Measurements from ENCODE around the gene ARL15. TPM values are rescaled to one million over a fixed set of nuclear protein-coding genes. Genes with fewer than 3 reads are reported as not detected.
A peak's percentile ranks its signal among the peaks of the same experiment; 100 is the strongest.

The ARL15 gene
- polyA plus RNA-seq, 6 donors from 2014 or later: 16.1 to 27.1 (median 21.2) TPM

- Mint-ChIP-seq H3K27ac (no peak overlapping the region), H3K4me3 (no peak overlapping the region), H3K4me1 (no peaks in the 10 kb centered on the region), H3K27me3 (peaks cover 25 to 43% (median 34%) of the 10 kb centered on the region in 3 donors), H3K36me3 (no peaks in the 10 kb centered on the region), H3K9me3 (no peaks in the 10 kb centered on the region)
- ATAC-seq (ENCODE audit: low read depth in 2 of 2) (no peak), DNase-seq (no peak)
Measured at GRCh38 chr5:54325610-54326311, 15.4 kb upstream of the ARL15 start.

- H3K9me3 Mint-ChIP-seq: no peaks in the 10 kb centered on the region
- peaks cover 28 to 48% (median 38%) of the 10 kb centered on the region in 3 donors for H3K27me3 Mint-ChIP-seq
- H3K36me3 Mint-ChIP-seq: no peaks in the 10 kb centered on the region
Measured at GRCh38 chr5:54325272-54325609, 14.9 kb upstream of the ARL15 start.

DNA sequence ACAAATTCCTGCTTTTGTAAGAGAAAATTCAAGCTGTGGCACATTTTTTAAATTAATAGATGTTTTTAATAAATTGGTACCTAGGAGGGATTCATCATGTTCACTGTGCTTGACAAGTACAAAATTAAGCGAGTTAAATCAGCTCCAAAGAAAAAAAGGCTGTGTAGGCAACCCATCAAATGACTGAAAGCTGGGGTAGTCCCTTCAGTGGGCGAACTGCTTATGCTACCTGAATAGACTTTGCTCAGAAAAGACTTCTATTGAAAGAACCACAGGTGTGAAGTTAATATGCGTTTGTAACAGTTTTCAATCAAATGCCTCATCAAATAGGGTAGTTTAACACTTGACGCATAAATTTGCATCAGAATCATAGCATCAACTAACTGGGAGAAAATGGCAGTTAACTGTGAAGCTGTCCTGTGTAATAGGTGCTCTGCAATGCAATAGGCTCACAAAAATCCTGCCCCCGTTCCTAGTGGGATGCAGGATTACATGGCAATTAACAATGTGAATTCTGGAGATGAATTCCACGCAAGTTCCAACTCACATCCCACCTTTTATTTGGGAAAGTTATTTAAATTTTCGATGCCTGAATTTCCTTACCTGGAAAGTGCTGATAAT is 14.4 kb upstream of the ARL15 start:
- Mint-ChIP-seq H3K27me3 (peaks cover 32 to 49% (median 41%) of the 10 kb centered on the region in 3 donors), H3K27ac (no peak overlapping the region), H3K9me3 (no peaks in the 10 kb centered on the region), H3K36me3 (no peaks in the 10 kb centered on the region), H3K4me1 (no peaks in the 10 kb centered on the region), H3K4me3 (no peak overlapping the region)
- no peak for DNase-seq
- no peak for ATAC-seq (ENCODE audit: low read depth in 2 of 2)

More at GRCh38 chr5:54325272-54325609, 14.9 kb upstream of the ARL15 start:
- ATAC-seq (ENCODE audit: low read depth in 2 of 2) (no peak), DNase-seq (no peak)
- Mint-ChIP-seq H3K4me3 (no peak overlapping the region), H3K27ac (no peak overlapping the region), H3K4me1 (no peaks in the 10 kb centered on the region)

DNA sequence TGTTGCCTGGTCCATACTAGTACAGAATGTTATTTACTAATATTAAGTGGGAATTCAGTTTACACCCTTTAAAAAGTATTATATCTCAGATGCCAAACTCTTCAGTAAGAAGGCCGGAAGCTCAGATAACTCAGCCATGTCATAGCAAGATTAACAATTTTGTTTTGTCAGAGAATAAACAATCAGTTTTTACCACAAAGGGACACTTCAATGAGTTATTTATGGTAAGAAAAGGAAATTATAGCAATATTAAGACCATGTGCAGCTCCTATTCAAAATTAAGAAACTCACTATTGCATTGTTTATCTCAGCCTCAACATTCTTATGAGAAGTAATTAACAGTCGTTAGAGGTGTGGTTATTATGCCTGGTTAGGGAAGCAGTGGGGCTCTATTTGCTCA is 13.1 kb upstream of the ARL15 start:
- Mint-ChIP-seq H3K4me1 (no peaks in the 10 kb centered on the region), H3K36me3 (no peaks in the 10 kb centered on the region), H3K27ac (no peak overlapping the region), H3K4me3 (no peak overlapping the region), H3K9me3 (no peaks in the 10 kb centered on the region), H3K27me3 (peaks cover 23 to 49% (median 36%) of the 10 kb centered on the region in 3 donors)
- ATAC-seq (ENCODE audit: low read depth in 2 of 2): no peak
- no peak for DNase-seq

DNA sequence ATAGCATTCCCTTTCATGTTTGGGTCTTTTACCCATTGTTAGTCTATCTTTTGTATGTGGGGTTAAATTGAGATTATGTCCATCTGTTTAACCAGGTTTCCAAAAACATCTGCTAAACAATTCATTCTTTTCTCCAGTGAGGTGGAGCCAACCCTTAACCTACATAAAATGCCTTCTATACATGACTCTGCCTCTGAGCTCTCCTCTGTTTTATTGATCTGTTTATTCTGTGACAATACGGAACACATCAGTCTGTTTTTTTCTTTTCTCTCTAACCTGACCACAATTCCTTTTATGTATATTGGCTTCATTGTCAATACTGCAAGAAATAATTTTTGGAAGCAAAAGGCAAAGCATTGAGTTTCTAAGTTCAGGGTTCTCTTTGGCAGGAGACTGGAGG is 9.9 kb upstream of the ARL15 start:
- ATAC-seq (ENCODE audit: low read depth in 2 of 2) (no peak), DNase-seq (no peak)
- Mint-ChIP-seq H3K9me3 (no peaks in the 10 kb centered on the region), H3K4me3 (no peak overlapping the region), H3K36me3 (no peaks in the 10 kb centered on the region), H3K27me3 (peaks cover 22 to 58% (median 40%) of the 10 kb centered on the region in 3 donors), H3K4me1 (no peaks in the 10 kb centered on the region), H3K27ac (no peak overlapping the region)

DNA sequence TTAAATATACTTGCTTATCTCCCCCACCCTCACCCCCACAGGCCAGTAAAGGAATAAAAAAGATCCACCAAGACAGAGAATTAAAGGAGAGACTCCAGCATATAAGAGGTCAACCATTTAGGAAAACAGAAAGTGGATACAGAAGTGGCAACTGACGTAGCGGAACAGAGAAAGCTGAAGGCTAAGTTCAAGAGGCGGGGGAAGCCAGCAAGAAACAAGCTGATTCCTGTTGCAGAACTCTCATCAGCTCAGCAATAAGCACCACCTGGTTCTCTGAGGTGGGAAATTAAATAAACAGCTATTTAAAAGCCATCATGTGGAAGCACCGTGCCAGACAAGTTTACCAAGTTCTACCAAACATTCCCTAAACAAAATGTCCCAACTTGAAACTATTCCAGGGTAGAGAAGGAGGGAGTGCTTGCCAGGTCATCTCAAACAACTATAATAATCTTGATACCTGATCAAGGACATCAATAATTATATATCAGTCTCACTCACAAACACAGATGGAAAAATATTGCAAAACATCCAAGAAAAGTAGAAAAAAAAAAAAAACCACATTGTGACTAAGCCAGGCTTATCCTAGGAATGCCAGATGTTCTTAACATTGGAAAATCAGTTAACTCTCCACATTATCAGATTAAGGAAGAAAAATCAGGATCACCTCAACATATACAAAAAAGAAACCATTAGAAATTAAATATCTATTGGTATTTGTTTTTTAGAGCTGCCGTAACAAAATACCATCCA is 7.3 kb upstream of the ARL15 start:
- no peak for DNase-seq
- Mint-ChIP-seq H3K36me3 (no peaks in the 10 kb centered on the region), H3K4me1 (no peaks in the 10 kb centered on the region), H3K27me3 (peaks cover 32 to 64% (median 53%) of the 10 kb centered on the region in 3 donors), H3K9me3 (peaks cover 0 to 1% (median 0%) of the 10 kb centered on the region in 7 donors), H3K27ac (peak overlapping the region in 1 of 6 donors; percentile 14), H3K4me3 (no peak overlapping the region)
- ATAC-seq (ENCODE audit: low read depth in 2 of 2): no peak

DNA sequence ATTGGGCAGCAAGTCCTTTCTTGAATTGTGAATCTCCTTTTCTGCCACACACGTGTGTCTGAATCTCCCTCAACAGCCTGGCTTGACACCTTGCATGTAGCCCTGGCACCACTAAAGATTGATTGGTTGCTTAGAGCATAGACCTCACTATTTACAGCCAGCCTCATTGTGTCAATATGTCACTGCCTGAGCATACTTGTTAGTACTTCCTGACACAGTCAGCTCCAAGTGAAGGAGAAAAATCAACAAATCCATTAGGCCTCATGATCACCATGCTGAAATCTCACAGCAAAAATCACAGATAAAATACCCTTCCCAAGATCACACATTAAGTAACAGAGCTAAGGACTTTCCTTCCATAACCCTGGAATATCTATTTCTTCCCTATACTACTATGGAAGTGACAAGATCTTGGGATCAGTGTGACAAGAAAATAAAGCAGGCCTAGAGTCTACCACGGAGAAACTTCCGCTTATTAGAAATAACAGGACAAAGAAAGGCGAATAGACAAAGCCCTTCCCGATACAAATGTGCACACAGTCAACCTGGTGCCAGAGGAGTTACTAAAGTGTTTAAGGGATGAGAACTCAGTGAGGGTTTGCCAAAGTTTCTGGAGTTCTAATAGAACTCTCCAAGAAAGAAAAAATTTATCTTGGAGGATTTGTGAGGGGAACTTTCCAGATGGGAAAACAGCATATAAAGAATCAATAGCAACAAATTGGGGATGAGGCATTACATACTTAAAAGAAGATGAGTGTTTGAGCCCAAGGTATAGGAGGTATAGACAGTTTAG is 5.6 kb upstream of the ARL15 start:
- DNase-seq (no peak), ATAC-seq (ENCODE audit: low read depth in 2 of 2) (no peak)
- no peaks in the 10 kb centered on the region for H3K36me3 Mint-ChIP-seq
- H3K4me3 Mint-ChIP-seq: no peak overlapping the region
- peak overlapping the region in 1 of 6 donors; percentile 38 for H3K27ac Mint-ChIP-seq
- H3K4me1 Mint-ChIP-seq: peaks cover 4 to 5% (median 5%) of the 10 kb centered on the region in 3 donors
- peaks cover 27 to 57% (median 47%) of the 10 kb centered on the region in 3 donors for H3K27me3 Mint-ChIP-seq
- H3K9me3 Mint-ChIP-seq: peaks cover 0 to 1% (median 0%) of the 10 kb centered on the region in 7 donors

- peak overlapping the region in 1 of 8 donors; percentile 96 for H3K4me3 Mint-ChIP-seq
- H3K36me3 Mint-ChIP-seq: no peaks in the 10 kb centered on the region
- no peak overlapping the region for H3K27ac Mint-ChIP-seq
- ATAC-seq (ENCODE audit: low read depth in 2 of 2): no peak
- H3K4me1 Mint-ChIP-seq: peaks cover 15 to 17% (median 16%) of the 10 kb centered on the region in 3 donors
- peaks cover 0 to 1% (median 0%) of the 10 kb centered on the region in 7 donors for H3K9me3 Mint-ChIP-seq
- H3K27me3 Mint-ChIP-seq: peaks cover 21 to 36% (median 31%) of the 10 kb centered on the region in 3 donors
- DNase-seq: no peak
Measured at GRCh38 chr5:54313311-54314270, 3.2 kb upstream of the ARL15 start.

- peaks cover 17 to 20% (median 19%) of the 10 kb centered on the region in 3 donors for H3K4me1 Mint-ChIP-seq
- ATAC-seq (ENCODE audit: low read depth in 2 of 2): no peak
- H3K36me3 Mint-ChIP-seq: no peaks in the 10 kb centered on the region
- H3K27me3 Mint-ChIP-seq: peaks cover 20 to 25% (median 24%) of the 10 kb centered on the region in 3 donors
- H3K27ac Mint-ChIP-seq: no peak overlapping the region
- DNase-seq: no peak
- H3K4me3 Mint-ChIP-seq: peak overlapping the region in 5 of 8 donors; percentile 75 to 99 (median 94)
- H3K9me3 Mint-ChIP-seq: peaks cover 0 to 1% (median 0%) of the 10 kb centered on the region in 7 donors
Measured at GRCh38 chr5:54312499-54312898, 2.1 kb upstream of the ARL15 start.

DNA sequence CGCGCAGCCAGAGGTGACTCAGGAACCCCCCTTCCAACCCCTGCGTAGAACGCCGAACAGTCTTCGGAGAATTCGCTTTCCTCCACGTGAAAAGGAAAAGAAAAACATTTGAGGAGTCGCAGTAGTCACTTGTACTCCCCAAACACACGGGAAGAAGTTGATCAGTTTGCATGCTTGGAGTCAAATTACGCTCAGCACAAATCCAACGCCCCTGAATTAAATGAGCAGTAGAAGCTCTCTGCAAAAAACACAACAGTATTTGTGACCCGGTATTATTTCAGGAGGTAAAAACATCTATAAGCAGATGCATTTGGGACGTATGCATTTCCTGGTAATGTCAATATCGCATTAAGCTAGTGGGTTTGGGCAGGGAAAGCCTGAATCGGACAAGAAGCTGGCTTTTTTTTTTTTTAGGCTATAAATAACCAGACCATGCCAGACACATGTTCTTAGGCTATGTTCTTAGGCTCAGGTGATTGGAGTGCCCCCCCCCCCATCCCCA is 854 bp upstream of the ARL15 start:
- Mint-ChIP-seq H3K36me3 (no peaks in the 10 kb centered on the region), H3K4me3 (peak overlapping the region; percentile 91 to 99 (median 96)), H3K9me3 (peaks cover 0 to 1% (median 0%) of the 10 kb centered on the region in 7 donors), H3K27ac (peak overlapping the region; percentile 82 to 98 (median 94)), H3K4me1 (peaks cover 21 to 23% (median 22%) of the 10 kb centered on the region in 3 donors), H3K27me3 (peaks cover 12 to 20% (median 18%) of the 10 kb centered on the region in 3 donors)
- DNase-seq (peak; percentile 27), ATAC-seq (ENCODE audit: low read depth in 2 of 2) (no peak)

- Mint-ChIP-seq H3K4me1 (peaks cover 21 to 26% (median 22%) of the 10 kb centered on the region in 3 donors), H3K27ac (peak overlapping the region; percentile 82 to 98 (median 94)), H3K27me3 (peaks cover 7 to 12% (median 12%) of the 10 kb centered on the region in 3 donors), H3K4me3 (peak overlapping the region; percentile 91 to 99 (median 96)), H3K9me3 (peaks cover 0 to 1% (median 0%) of the 10 kb centered on the region in 7 donors), H3K36me3 (no peaks in the 10 kb centered on the region)
- DNase-seq (peak; percentile 9), ATAC-seq (ENCODE audit: low read depth in 2 of 2) (peak; percentile 8 to 13)
Measured at GRCh38 chr5:54309691-54310432, 511 bp downstream of the ARL15 start.
